HCT116 (cell line): ENCODE measurements around the gene CHTF18. TPM values are rescaled to one million over a fixed set of nuclear protein-coding genes. Genes with fewer than 3 reads are reported as not detected.

Experiments used
- ATAC-seq: fragments of 200-7000 bp; cut with Tn5 transposase; 2 replicates; pipeline ENCODE4 v1.9.1; 2020; ENCODE audit warnings: mild to moderate bottlenecking, moderate library complexity
- BruUV-seq: library from RNA; stranded (reverse); fragments of 400-500 nt; replicated peaks from 2 replicates; lab custom pipeline; 2021; lab: Mats Ljungman, UMichigan
- CTCF ChIA-PET: fragments of 300-600 bp; sonication (Branson Sonifier 250); formaldehyde crosslinking; loops from one replicate; lab custom pipeline; 2021; ENCODE audit warnings: antibody characterized with exemption; lab: Charles Lee
- POLR2A ChIA-PET: fragments of 300-600, 350-600 bp; sonication (Branson Sonifier 250); formaldehyde crosslinking; loops from one replicate; lab custom pipeline; 2021; ENCODE audit warnings: antibody characterized with exemption; lab: Charles Lee
- RAD21 ChIA-PET, 2 experiments: fragments of 300-600 bp; sonication (Branson Sonifier 250); formaldehyde crosslinking; loops; one replicate each; lab custom pipeline; 2023; ENCODE audit warnings: low total read pairs in 2 of 2; ENCODE audit not compliant: uncharacterized antibody in 2 of 2, unreplicated experiment in 2 of 2, low non-redundant PET in 1 of 2; lab: Charles Lee
- DNase-seq: peaks from one replicate; pipeline ENCODE4 v3.0.0-alpha.2; 2010; ENCODE audit warnings: low read depth, low spot score
- H2AFZ ChIP-seq: fragments of 200-600 bp; shearing (Covaris generic), sonication (generic); 2 replicates; pipeline ENCODE4 v1.6.1; 2017; ENCODE audit warnings: low read depth, mixed run types, mixed read lengths, antibody characterized with exemption, low read length; ENCODE audit not compliant: poor library complexity, severe bottlenecking
- H3K27ac ChIP-seq: 2 replicates; pipeline ENCODE4 v1.5.1; 2012; ENCODE audit warnings: low read depth, low read length
- H3K27me3 ChIP-seq: fragments of 200-600 bp; sonication (generic); 2 replicates; pipeline ENCODE4 v1.6.1; 2016; ENCODE audit warnings: mixed run types, low read length, mixed read lengths; ENCODE audit not compliant: insufficient read depth
- H3K36me3 ChIP-seq, 2 experiments: fragments of 200-500 bp in 1 of 2; fragments of 200-600 bp in 1 of 2; sonication (Bioruptor generic) in 1 of 2; sonication (generic) in 1 of 2; 2 replicates each; pipeline versions ENCODE4 v1.5.1 to v1.6.1; 2014 to 2016; ENCODE audit warnings: low read length in 2 of 2, inconsistent platforms in 1 of 2, mixed read lengths in 1 of 2, mixed run types in 1 of 2; ENCODE audit not compliant: insufficient read depth in 2 of 2, control insufficient read depth in 1 of 2
- H3K4me1 ChIP-seq, 2 experiments: fragments of 200-600 bp in 1 of 2; sonication (generic) in 1 of 2; 2 replicates each; pipeline versions ENCODE4 v1.5.1 to v1.6.1; 2012 to 2017; ENCODE audit warnings: low read length in 2 of 2, inconsistent platforms in 1 of 2, mild to moderate bottlenecking in 1 of 2, mixed read lengths in 1 of 2, mixed run types in 1 of 2, moderate library complexity in 1 of 2; ENCODE audit not compliant: insufficient read depth in 2 of 2, control insufficient read depth in 1 of 2
- H3K4me2 ChIP-seq: fragments of 200-600 bp; sonication (generic); 2 replicates; pipeline ENCODE4 v1.6.1; 2017; ENCODE audit warnings: mixed run types, low read length, mixed read lengths
- H3K4me3 ChIP-seq, 2 experiments: fragments of 200-600 bp in 1 of 2; sonication (generic) in 1 of 2; replicated peaks in 1 of 2; 2 replicates each; pipeline ENCODE4 v1.5.1; 2011 to 2016; ENCODE audit warnings: low read length in 2 of 2, control low read depth in 1 of 2, low read depth in 1 of 2, mild to moderate bottlenecking in 1 of 2, mixed read lengths in 1 of 2, mixed run types in 1 of 2
- H3K79me2 ChIP-seq: fragments of 200-600 bp; sonication (generic); 2 replicates; pipeline ENCODE4 v1.6.1; 2017; ENCODE audit warnings: mild to moderate bottlenecking, mixed run types, low read length, moderate library complexity, mixed read lengths; ENCODE audit not compliant: insufficient read depth
- H3K9ac ChIP-seq: fragments of 200-600 bp; sonication (generic); 2 replicates; pipeline ENCODE4 v1.6.1; 2016; ENCODE audit warnings: low read length, mixed read lengths
- H3K9me2 ChIP-seq: fragments of 200-600 bp; sonication (generic), shearing (Covaris generic); 2 replicates; pipeline ENCODE4 v1.6.1; 2017; ENCODE audit warnings: mixed run types, mild to moderate bottlenecking, moderate library complexity; ENCODE audit not compliant: insufficient read depth
- H3K9me3 ChIP-seq, 2 experiments: fragments of 200-500 bp in 1 of 2; fragments of 200-600 bp in 1 of 2; sonication (Bioruptor generic) in 1 of 2; sonication (generic) in 1 of 2; 2 replicates each; pipeline ENCODE4 v1.6.1; 2014 to 2017; ENCODE audit warnings: low read length in 2 of 2, mixed read lengths in 2 of 2, inconsistent platforms in 1 of 2, low read depth in 1 of 2, mild to moderate bottlenecking in 1 of 2, mixed run types in 1 of 2, moderate library complexity in 1 of 2; ENCODE audit not compliant: control insufficient read depth in 1 of 2, insufficient read depth in 1 of 2
- H4K20me1 ChIP-seq: fragments of 200-600 bp; sonication (generic), shearing (Covaris generic); 2 replicates; pipeline ENCODE4 v1.6.1; 2017; ENCODE audit warnings: mixed run types, mild to moderate bottlenecking, moderate library complexity; ENCODE audit not compliant: insufficient read depth
- CBX3 ChIP-seq: IDR thresholded peaks from 2 replicates; pipeline ENCODE4 v1.6.1; 2012; ENCODE audit warnings: low read depth
- CEBPB ChIP-seq: IDR thresholded peaks from 2 replicates; pipeline ENCODE4 v1.6.1; 2012; ENCODE audit warnings: low read depth
- EGR1 ChIP-seq: IDR thresholded peaks from 2 replicates; pipeline ENCODE4 v1.6.1; 2012; ENCODE audit warnings: low read depth
- ELF1 ChIP-seq: IDR thresholded peaks from 2 replicates; pipeline ENCODE4 v1.6.1; 2012; ENCODE audit warnings: low read depth, borderline replicate concordance
- EZH2 ChIP-seq: fragments of 200-600 bp; sonication (generic); IDR thresholded peaks from 2 replicates; pipeline ENCODE4 v1.6.1; 2017; ENCODE audit warnings: antibody characterized with exemption, mixed run types
- EZH2phosphoT487 ChIP-seq: fragments of 200-600 bp; IDR thresholded peaks from 2 replicates; pipeline ENCODE4 v1.6.1; 2018; ENCODE audit warnings: antibody characterized with exemption, borderline replicate concordance
- FOSL1 ChIP-seq: IDR thresholded peaks from 2 replicates; pipeline ENCODE4 v1.6.1; 2012; ENCODE audit warnings: low read depth
- JUND ChIP-seq: IDR thresholded peaks from 2 replicates; pipeline ENCODE4 v1.6.1; 2012
- POLR2A ChIP-seq: IDR thresholded peaks from 2 replicates; pipeline ENCODE4 v1.7.0; 2011; ENCODE audit warnings: borderline replicate concordance; ENCODE audit not compliant: insufficient read depth, insufficient read length; ENCODE audit errors: extremely low read depth
- POLR2AphosphoS5 ChIP-seq: IDR thresholded peaks from 2 replicates; pipeline ENCODE4 v1.6.1; 2011; ENCODE audit warnings: mild to moderate bottlenecking, low read depth, low read length, moderate library complexity
- SIN3A ChIP-seq: IDR thresholded peaks from 2 replicates; pipeline ENCODE4 v1.6.1; 2012; ENCODE audit warnings: low read depth
- SP1 ChIP-seq: IDR thresholded peaks from 2 replicates; pipeline ENCODE4 v1.6.1; 2012; ENCODE audit warnings: low read depth
- SRF ChIP-seq: IDR thresholded peaks from 2 replicates; pipeline ENCODE4 v1.6.1; 2012; ENCODE audit warnings: low read depth
- YY1 ChIP-seq: IDR thresholded peaks from 2 replicates; pipeline ENCODE4 v1.6.1; 2011; ENCODE audit warnings: low read length, low read depth, moderate library complexity, mild to moderate bottlenecking; ENCODE audit not compliant: insufficient replicate concordance; ENCODE audit errors: extremely low read depth
- ZFX ChIP-seq: fragments of 450-650 bp; IDR thresholded peaks from 2 replicates; pipeline ENCODE4 v1.6.1; 2017
- ZNF274 ChIP-seq: fragments of 200-500 bp; sonication (Bioruptor generic); IDR thresholded peaks from 2 replicates; pipeline ENCODE4 v1.6.1; 2014; ENCODE audit warnings: mild to moderate bottlenecking, low read depth, low read length, inconsistent platforms
- intact Hi-C: fragments of 100-400 bp; cut with micrococcal nuclease; formaldehyde crosslinking; loops from 2 replicates; pipeline ENCODE4 v1.10.0; 2022
- total RNA-seq: library from RNA; stranded (reverse); gene quantifications from one replicate; pipeline ENCODE4 v1.2.1, GENCODE V29; 2021; ENCODE audit not compliant: unreplicated experiment
- TF ChIP-seq, protein P1 (sequence below), 3 experiments: fragments of 200-600 bp in 1 of 3; sonication (generic) in 1 of 3; IDR thresholded peaks in 2 of 3; conservative IDR thresholded peaks in 1 of 3; 2 replicates each; pipeline ENCODE4 v1.5.1; 2012 to 2017; ENCODE audit warnings: low read depth in 2 of 3, low read length in 2 of 3, antibody characterized with exemption in 1 of 3, borderline replicate concordance in 1 of 3, control low read depth in 1 of 3, mild to moderate bottlenecking in 1 of 3, mixed read lengths in 1 of 3, mixed run types in 1 of 3, moderate library complexity in 1 of 3; ENCODE audit not compliant: insufficient read depth in 1 of 3
- TF ChIP-seq, protein P2 (sequence below): IDR thresholded peaks from 2 replicates; pipeline ENCODE4 v1.6.1; 2011; ENCODE audit warnings: mild to moderate bottlenecking, low read length, moderate library complexity; ENCODE audit not compliant: insufficient replicate concordance; ENCODE audit errors: extremely low read depth
- TF ChIP-seq, protein P3 (sequence below): IDR thresholded peaks from 2 replicates; pipeline ENCODE4 v1.6.1; 2012
- TF ChIP-seq, protein P4 (sequence below): IDR thresholded peaks from 2 replicates; pipeline ENCODE4 v1.6.1; 2012; ENCODE audit warnings: low read depth

Gene CHTF18
- total RNA-seq, 1 experiment from 2014 or later: 145 TPM

DNA sequence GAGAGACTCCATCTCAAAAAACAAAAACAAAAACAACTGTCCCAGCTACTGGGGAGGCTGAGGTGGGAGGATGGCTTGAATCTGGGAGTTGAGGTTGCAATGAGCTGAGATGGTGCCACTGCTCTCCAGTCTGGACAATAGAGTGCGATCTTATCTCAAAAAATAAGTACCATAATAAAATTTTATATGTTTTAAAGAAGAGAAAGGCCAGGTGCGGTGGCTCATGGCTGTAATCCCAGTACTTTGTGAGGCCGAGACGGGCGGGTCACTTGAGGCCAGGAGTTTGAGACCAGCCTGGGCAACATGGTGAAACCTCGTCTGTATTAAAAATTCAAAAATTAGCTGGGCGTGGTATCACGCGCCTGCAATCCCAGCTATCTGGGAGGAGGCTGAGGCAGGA is 11.6 kb upstream of the CHTF18 start:
- ATAC-seq (no peak), DNase-seq (no peak)
- H3K36me3 ChIP-seq: no peaks in the 10 kb centered on the region
- no peak overlapping the region for H3K4me3 ChIP-seq
- H3K4me1 ChIP-seq: peaks cover 36 to 55% of the 10 kb centered on the region in 2 experiments
- no TSS peak for BruUV-seq
- H3K9me2 ChIP-seq: no peaks in the 10 kb centered on the region
- H3K4me2 ChIP-seq: peak overlapping the region; percentile 50; the same call in 1 of the 2 replicates
- ChIA-PET POLR2A (interaction anchor here (0.6 to 0.7 kb wide), 2 partner anchors 16 to 57 kb away, joined by 3 read pairs; no protein-coding TSS in a partner anchor), RAD21 (no interaction called here), CTCF (interaction anchor here (0.7 to 1.3 kb wide), 2 partner anchors 9 to 57 kb away, joined by 3 to 4 read pairs; no protein-coding TSS in a partner anchor)
- peak overlapping the region; percentile 18; the same call in 1 of the 2 replicates for H3K27ac ChIP-seq
- H3K9ac ChIP-seq: no peak overlapping the region
- H3K9me3 ChIP-seq: no peaks in the 10 kb centered on the region
- H2AFZ ChIP-seq: no peak overlapping the region
- intact Hi-C loops: no loop called here
- TF ChIP-seq SP1 (no peak), FOSL1 (no peak), SIN3A (no peak), ZFX (no peak), YY1 (no peak), POLR2A (no peak), ZNF274 (no peak), POLR2AphosphoS5 (no peak), JUND (no peak), EZH2 (no peak), CEBPB (no peak), EZH2phosphoT487 (no peak), EGR1 (no peak), CBX3 (no peak), ELF1 (no peak), SRF (no peak)
- TF ChIP-seq, protein P1, sequence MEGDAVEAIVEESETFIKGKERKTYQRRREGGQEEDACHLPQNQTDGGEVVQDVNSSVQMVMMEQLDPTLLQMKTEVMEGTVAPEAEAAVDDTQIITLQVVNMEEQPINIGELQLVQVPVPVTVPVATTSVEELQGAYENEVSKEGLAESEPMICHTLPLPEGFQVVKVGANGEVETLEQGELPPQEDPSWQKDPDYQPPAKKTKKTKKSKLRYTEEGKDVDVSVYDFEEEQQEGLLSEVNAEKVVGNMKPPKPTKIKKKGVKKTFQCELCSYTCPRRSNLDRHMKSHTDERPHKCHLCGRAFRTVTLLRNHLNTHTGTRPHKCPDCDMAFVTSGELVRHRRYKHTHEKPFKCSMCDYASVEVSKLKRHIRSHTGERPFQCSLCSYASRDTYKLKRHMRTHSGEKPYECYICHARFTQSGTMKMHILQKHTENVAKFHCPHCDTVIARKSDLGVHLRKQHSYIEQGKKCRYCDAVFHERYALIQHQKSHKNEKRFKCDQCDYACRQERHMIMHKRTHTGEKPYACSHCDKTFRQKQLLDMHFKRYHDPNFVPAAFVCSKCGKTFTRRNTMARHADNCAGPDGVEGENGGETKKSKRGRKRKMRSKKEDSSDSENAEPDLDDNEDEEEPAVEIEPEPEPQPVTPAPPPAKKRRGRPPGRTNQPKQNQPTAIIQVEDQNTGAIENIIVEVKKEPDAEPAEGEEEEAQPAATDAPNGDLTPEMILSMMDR (IDR thresholded peaks at IDR 0.05 in 2 of 3, conservative IDR thresholded peaks at IDR 0.05 in 1 of 3; ENCODE audit: borderline replicate concordance in 1 of 3, insufficient read depth in 1 of 3, low read depth in 2 of 3, low read length in 2 of 3): no peak
- TF ChIP-seq, protein P2, sequence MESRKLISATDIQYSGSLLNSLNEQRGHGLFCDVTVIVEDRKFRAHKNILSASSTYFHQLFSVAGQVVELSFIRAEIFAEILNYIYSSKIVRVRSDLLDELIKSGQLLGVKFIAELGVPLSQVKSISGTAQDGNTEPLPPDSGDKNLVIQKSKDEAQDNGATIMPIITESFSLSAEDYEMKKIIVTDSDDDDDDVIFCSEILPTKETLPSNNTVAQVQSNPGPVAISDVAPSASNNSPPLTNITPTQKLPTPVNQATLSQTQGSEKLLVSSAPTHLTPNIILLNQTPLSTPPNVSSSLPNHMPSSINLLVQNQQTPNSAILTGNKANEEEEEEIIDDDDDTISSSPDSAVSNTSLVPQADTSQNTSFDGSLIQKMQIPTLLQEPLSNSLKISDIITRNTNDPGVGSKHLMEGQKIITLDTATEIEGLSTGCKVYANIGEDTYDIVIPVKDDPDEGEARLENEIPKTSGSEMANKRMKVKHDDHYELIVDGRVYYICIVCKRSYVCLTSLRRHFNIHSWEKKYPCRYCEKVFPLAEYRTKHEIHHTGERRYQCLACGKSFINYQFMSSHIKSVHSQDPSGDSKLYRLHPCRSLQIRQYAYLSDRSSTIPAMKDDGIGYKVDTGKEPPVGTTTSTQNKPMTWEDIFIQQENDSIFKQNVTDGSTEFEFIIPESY: no peak
- TF ChIP-seq, protein P3, sequence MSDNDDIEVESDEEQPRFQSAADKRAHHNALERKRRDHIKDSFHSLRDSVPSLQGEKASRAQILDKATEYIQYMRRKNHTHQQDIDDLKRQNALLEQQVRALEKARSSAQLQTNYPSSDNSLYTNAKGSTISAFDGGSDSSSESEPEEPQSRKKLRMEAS: no peak
- TF ChIP-seq, protein P4, sequence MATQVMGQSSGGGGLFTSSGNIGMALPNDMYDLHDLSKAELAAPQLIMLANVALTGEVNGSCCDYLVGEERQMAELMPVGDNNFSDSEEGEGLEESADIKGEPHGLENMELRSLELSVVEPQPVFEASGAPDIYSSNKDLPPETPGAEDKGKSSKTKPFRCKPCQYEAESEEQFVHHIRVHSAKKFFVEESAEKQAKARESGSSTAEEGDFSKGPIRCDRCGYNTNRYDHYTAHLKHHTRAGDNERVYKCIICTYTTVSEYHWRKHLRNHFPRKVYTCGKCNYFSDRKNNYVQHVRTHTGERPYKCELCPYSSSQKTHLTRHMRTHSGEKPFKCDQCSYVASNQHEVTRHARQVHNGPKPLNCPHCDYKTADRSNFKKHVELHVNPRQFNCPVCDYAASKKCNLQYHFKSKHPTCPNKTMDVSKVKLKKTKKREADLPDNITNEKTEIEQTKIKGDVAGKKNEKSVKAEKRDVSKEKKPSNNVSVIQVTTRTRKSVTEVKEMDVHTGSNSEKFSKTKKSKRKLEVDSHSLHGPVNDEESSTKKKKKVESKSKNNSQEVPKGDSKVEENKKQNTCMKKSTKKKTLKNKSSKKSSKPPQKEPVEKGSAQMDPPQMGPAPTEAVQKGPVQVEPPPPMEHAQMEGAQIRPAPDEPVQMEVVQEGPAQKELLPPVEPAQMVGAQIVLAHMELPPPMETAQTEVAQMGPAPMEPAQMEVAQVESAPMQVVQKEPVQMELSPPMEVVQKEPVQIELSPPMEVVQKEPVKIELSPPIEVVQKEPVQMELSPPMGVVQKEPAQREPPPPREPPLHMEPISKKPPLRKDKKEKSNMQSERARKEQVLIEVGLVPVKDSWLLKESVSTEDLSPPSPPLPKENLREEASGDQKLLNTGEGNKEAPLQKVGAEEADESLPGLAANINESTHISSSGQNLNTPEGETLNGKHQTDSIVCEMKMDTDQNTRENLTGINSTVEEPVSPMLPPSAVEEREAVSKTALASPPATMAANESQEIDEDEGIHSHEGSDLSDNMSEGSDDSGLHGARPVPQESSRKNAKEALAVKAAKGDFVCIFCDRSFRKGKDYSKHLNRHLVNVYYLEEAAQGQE: no peak
- H3K27me3 ChIP-seq: no peaks in the 10 kb centered on the region
- H4K20me1 ChIP-seq: no peaks in the 10 kb centered on the region
- H3K79me2 ChIP-seq: no peaks in the 10 kb centered on the region
